Measurements from ENCODE around the gene ATG9B. TPM values are rescaled to one million over a fixed set of nuclear protein-coding genes. Genes with fewer than 3 reads are reported as not detected.

The ATG9B gene
- total RNA-seq, 1 donor from 2014 or later, result 0.85 TPM

DNA sequence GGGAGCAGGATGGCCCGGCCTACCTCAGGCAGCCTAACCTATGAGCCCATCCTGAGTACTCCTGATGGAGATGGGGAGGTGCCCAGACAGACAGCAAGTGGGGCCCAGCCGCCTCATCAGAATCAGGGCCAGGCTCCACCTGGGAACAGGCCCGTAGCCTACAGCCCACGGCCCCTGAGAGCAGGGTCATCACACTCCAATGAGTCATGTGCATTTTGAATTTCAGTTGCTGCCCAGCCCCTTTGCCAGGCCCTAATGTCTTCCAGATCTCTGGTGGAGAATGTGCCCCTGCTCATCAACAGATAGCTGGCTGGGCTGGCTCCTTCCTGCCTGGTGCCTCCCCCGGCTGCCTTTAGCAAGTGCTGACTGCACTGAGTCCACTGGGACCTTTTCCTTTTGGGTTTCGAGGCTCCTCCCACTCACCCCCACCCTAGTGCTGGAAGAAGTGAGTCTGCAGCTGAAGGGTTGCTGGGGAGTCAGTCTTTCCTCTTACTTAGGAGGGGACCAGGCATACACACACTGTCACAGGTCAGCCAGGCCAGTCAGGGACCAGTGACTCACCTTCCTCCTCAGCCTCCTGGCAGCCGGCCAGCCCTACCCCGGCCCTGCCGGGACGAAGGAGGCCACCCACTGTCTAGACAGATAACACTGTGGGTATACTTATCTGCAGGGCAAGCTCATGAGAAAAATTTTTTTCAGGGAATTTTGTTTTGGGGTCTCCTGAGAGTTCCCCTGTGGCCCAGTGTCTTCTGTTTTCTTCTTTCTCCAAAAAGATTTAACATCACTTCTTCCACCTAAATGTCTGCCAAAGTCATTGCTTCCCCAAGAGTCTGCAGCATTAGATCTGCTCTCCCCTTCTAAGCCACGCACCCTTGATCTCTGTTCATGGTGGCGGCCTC is 14.9 kb upstream of the ATG9B start:
- TF ChIP-seq CTCF (IDR thresholded peaks at IDR 0.05; ENCODE audit: unreplicated experiment), result no peak
- no peaks in the 10 kb centered on the region for H3K9me3 Mint-ChIP-seq (ENCODE audit: unreplicated experiment)
- H3K27me3 Mint-ChIP-seq (ENCODE audit: unreplicated experiment), result peaks cover 13% of the 10 kb centered on the region
- peaks cover 2% of the 10 kb centered on the region for H3K4me1 Mint-ChIP-seq (ENCODE audit: unreplicated experiment)
- no peak for DNase-seq (ENCODE audit: low spot score)
- H3K36me3 Mint-ChIP-seq (ENCODE audit: low read depth, unreplicated experiment), result no peaks in the 10 kb centered on the region
- no peak overlapping the region for H3K4me3 Mint-ChIP-seq (ENCODE audit: unreplicated experiment)
- no peak overlapping the region for H3K27ac Mint-ChIP-seq (ENCODE audit: unreplicated experiment)

- peaks cover 15% of the 10 kb centered on the region for H3K27me3 Mint-ChIP-seq (ENCODE audit: unreplicated experiment)
- H3K4me3 Mint-ChIP-seq (ENCODE audit: unreplicated experiment), result no peak overlapping the region
- no peak for DNase-seq (ENCODE audit: low spot score)
- no peaks in the 10 kb centered on the region for H3K36me3 Mint-ChIP-seq (ENCODE audit: low read depth, unreplicated experiment)
- H3K9me3 Mint-ChIP-seq (ENCODE audit: unreplicated experiment), result no peaks in the 10 kb centered on the region
- no peak for TF ChIP-seq CTCF (IDR thresholded peaks at IDR 0.05; ENCODE audit: unreplicated experiment)
- H3K27ac Mint-ChIP-seq (ENCODE audit: unreplicated experiment), result peak overlapping the region; percentile 45
- H3K4me1 Mint-ChIP-seq (ENCODE audit: unreplicated experiment), result peaks cover 2% of the 10 kb centered on the region
Observed at GRCh38 chr7:151035902-151036301, 11.6 kb upstream of the ATG9B start.

- H3K9me3 Mint-ChIP-seq (ENCODE audit: unreplicated experiment), result no peaks in the 10 kb centered on the region
- H3K4me1 Mint-ChIP-seq (ENCODE audit: unreplicated experiment), result peaks cover 2% of the 10 kb centered on the region
- DNase-seq (ENCODE audit: low spot score), result no peak
- H3K27me3 Mint-ChIP-seq (ENCODE audit: unreplicated experiment), result peaks cover 12% of the 10 kb centered on the region
- peak overlapping the region; percentile 45 for H3K27ac Mint-ChIP-seq (ENCODE audit: unreplicated experiment)
- no peak for TF ChIP-seq CTCF (IDR thresholded peaks at IDR 0.05; ENCODE audit: unreplicated experiment)
- H3K4me3 Mint-ChIP-seq (ENCODE audit: unreplicated experiment), result no peak overlapping the region
- H3K36me3 Mint-ChIP-seq (ENCODE audit: low read depth, unreplicated experiment), result no peaks in the 10 kb centered on the region
Observed at GRCh38 chr7:151035026-151035717, 10.9 kb upstream of the ATG9B start.

DNA sequence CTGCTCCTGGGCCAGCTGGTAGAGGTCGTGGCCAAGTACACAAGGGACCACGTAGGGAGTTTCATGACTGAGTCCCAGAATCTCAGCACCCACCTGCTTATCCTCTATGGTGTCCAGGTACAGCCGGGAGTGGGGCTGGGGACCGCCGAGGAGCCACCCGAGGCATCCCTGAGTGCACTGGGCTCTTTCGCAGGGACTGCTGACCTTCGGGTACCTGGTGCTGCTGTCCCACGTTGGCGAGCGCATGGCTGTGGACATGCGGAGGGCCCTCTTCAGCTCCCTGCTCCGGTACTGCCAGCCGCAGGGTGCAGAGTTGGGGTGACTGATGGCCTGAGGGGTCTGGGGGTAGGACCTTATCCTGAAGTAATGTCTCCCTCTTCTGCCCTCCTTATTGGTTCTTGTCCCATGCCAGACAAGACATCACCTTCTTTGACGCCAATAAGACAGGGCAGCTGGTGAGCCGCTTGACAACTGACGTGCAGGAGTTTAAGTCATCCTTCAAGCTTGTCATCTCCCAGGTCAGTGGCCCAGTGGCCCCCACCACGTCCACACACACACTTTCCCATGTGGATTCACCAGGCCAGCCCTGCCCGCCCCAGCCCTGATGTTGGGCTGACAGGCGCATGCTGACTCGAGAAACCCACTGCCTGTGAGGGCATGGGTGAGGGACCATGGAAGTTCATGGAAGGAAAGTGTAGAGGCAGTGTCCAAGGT is 10.2 kb upstream of the ATG9B start:
- Mint-ChIP-seq H3K27me3 (ENCODE audit: unreplicated experiment) (peaks cover 8% of the 10 kb centered on the region), H3K36me3 (ENCODE audit: low read depth, unreplicated experiment) (no peaks in the 10 kb centered on the region), H3K4me3 (ENCODE audit: unreplicated experiment) (no peak overlapping the region), H3K4me1 (ENCODE audit: unreplicated experiment) (peaks cover 2% of the 10 kb centered on the region), H3K9me3 (ENCODE audit: unreplicated experiment) (no peaks in the 10 kb centered on the region), H3K27ac (ENCODE audit: unreplicated experiment) (no peak overlapping the region)
- DNase-seq (ENCODE audit: low spot score), result no peak
- TF ChIP-seq CTCF (IDR thresholded peaks at IDR 0.05; ENCODE audit: unreplicated experiment), result no peak

Measured in endothelial cell (in vitro differentiated cells).